Measurements from ENCODE around the gene LIMD2. TPM values are rescaled to one million over a fixed set of nuclear protein-coding genes. Genes with fewer than 3 reads are reported as not detected.
A peak's percentile ranks its signal among the peaks of the same experiment; 100 is the strongest.

LIMD2 gene
- total and polyA plus RNA-seq, 2 of the 4 experiments (the other 2 are of a cell fraction): 4.5 to 21.7 TPM

- no peak for TF ChIP-seq ELK1 (IDR thresholded peaks at IDR 0.05; ENCODE audit: borderline replicate concordance, low read depth, low read length)
These were observed 41.7 kb upstream of the LIMD2 start, which contains the start of gene STRADA (continued) for GRCh38 chr17:63741408-63742173.

GRCh38 chr17:63741143-63741407 is 41.1 kb upstream of the LIMD2 start:
- H4K5ac ChIP-seq (ENCODE audit: low read depth, low read length): peak overlapping the region; percentile 57
- dilution Hi-C loops (cut with HindIII; ENCODE audit: low sequenced_read_pairs, unreplicated experiment) (no loop called here), intact Hi-C loops (cut with micrococcal nuclease) (no loop called here), in situ Hi-C loops (cut with MboI; ENCODE audit: low sequenced_read_pairs) (no loop called here)
- H3K14ac ChIP-seq (replicated peaks; ENCODE audit: low read depth, low read length): peak overlapping the region; percentile 27
- TF ChIP-seq CHD1 (IDR thresholded peaks at IDR 0.05; ENCODE audit: low read depth, low read length) (no peak), SMC3 (IDR thresholded peaks at IDR 0.05; ENCODE audit: low read depth, low read length) (no peak), MAZ (IDR thresholded peaks at IDR 0.05; ENCODE audit: borderline replicate concordance, low read depth, low read length) (no peak), CEBPB (IDR thresholded peaks at IDR 0.05; ENCODE audit: low read depth, low read length) (no peak), POLR2A (IDR thresholded peaks at IDR 0.05; ENCODE audit: low read depth, low read length) (no peak)
- H2BK5ac ChIP-seq (ENCODE audit: low read depth, low read length, poor library complexity, severe bottlenecking): peak overlapping the region; percentile 47
- H2AK9ac ChIP-seq (replicated peaks; ENCODE audit: low read depth, low read length, poor library complexity): peak overlapping the region; percentile 89
- H4K20me1 ChIP-seq (ENCODE audit: insufficient read depth, low read length): no peaks in the 10 kb centered on the region; the same call in 1 of the 2 replicates
- peaks cover 6% of the 10 kb centered on the region for H3K4me1 ChIP-seq (ENCODE audit: control insufficient read depth, insufficient read depth, low read length)
- no peak overlapping the region; the same call in 1 of the 2 replicates for H3K18ac ChIP-seq (ENCODE audit: low read depth, low read length)
- CTCF ChIA-PET: no interaction called here
- H4K91ac ChIP-seq (ENCODE audit: insufficient read depth, low read depth, low read length): no peak overlapping the region; the same call in 1 of the 2 replicates
- BruUV-seq (replicated peaks): no TSS peak
- peak overlapping the region; percentile 35 to 80; a peak in 2 of 4 replicates for H4K8ac ChIP-seq (ENCODE audit: low read depth in 2 of 2, low read length in 2 of 2)
- peak overlapping the region; percentile 52 for H3K4ac ChIP-seq (ENCODE audit: low read depth, low read length)
- no peak overlapping the region for H2AK5ac ChIP-seq (ENCODE audit: low read depth, low read length)
- no peaks in the 10 kb centered on the region; the same call in 1 of the 2 replicates for H3K36me3 ChIP-seq (ENCODE audit: control insufficient read depth, insufficient read depth, low read length)
- no peak overlapping the region for H2BK20ac ChIP-seq (ENCODE audit: low read depth, low read length)
- POLR2A ChIA-PET (ENCODE audit: unreplicated experiment): no interaction called here
- H3K27me3 ChIP-seq (ENCODE audit: control insufficient read depth, insufficient read depth, low read length): no peaks in the 10 kb centered on the region
- peak overlapping the region; percentile 56 for H3K27ac ChIP-seq (ENCODE audit: insufficient read depth, low read length)
- DNase-seq: no peak
- peak overlapping the region; percentile 41; the same call in 1 of the 2 replicates for H3K56ac ChIP-seq (ENCODE audit: extremely low read depth, insufficient read depth, low read length)
- ATAC-seq (ENCODE audit: low read depth): no peak; the same call in 1 of the 2 replicates
- peak overlapping the region; percentile 98 for H3K4me2 ChIP-seq (ENCODE audit: low read depth, low read length)
- H3K9ac ChIP-seq (ENCODE audit: low read depth, low read length): peak overlapping the region; percentile 69
- peak overlapping the region; percentile 34; the same call in 1 of the 2 replicates for H3K23ac ChIP-seq (ENCODE audit: low read depth, low read length)
- H2AFZ ChIP-seq (replicated peaks; ENCODE audit: low read length, poor library complexity): peak overlapping the region; percentile 98
- peak overlapping the region; percentile 75 for H3K4me3 ChIP-seq (ENCODE audit: insufficient read depth, low read depth, low read length)
- peaks cover 8 to 34% of the 10 kb centered on the region in 2 experiments; a peak in 3 of 4 replicates for H3K79me1 ChIP-seq (ENCODE audit: low read depth in 1 of 2, low read length in 2 of 2)
- no peaks in the 10 kb centered on the region for H3K9me3 ChIP-seq (ENCODE audit: control insufficient read depth, insufficient read depth, low read length)
- peaks cover 6% of the 10 kb centered on the region; the same call in 1 of the 2 replicates for H3K9me1 ChIP-seq (ENCODE audit: insufficient read depth, low read length)
- no peak overlapping the region for H2BK120ac ChIP-seq (ENCODE audit: low read depth, low read length)
- no peak overlapping the region for H2BK15ac ChIP-seq (ENCODE audit: low read depth, low read length)
- WGBS, 2 experiments (ENCODE audit: extremely low coverage in 2 of 2, insufficient read length in 1 of 2): 0% methylated on average over 7 of the region's 14 CpGs; no CpG with 5 or more reads in 1 of the 2 experiments
